C1 segment of cervical spinal cord (tissue), 14 donors: Measurements from ENCODE around the gene C2CD4A.
"Not testable (repeated sequence)": the region's sequence is repeated elsewhere in the genome, so short reads cannot be mapped to it uniquely, and the experiment has no call there.

Experiments used
- DNase-seq, 14 donors: peaks; one replicate each; lab custom pipeline; 2025; lab: John Stamatoyannopoulos, UW

The C2CD4A gene

GRCh38 chr15:62066663-62067447 lies at the start of gene C2CD4A:
C2CD4A (plus strand) TSS chr15:62066977; CDS start chr15:62067614, 637 bp downstream.
- DNase-seq = peak in 5 of 14 donors; percentile 9 to 23 (median 21)

- no peak for DNase-seq
These were observed 46.1 kb upstream of the C2CD4A start for GRCh38 chr15:62020576-62021160.

GRCh38 chr15:62021991-62022600 lies 44.7 kb upstream of the C2CD4A start:
- DNase-seq = no peak

- DNase-seq = no peak
These were observed 40.1 kb upstream of the C2CD4A start for GRCh38 chr15:62026487-62027262.

- no peak for DNase-seq
These were observed 39.6 kb upstream of the C2CD4A start for GRCh38 chr15:62027263-62027565.

- no peak for DNase-seq
These were observed 38.9 kb upstream of the C2CD4A start for GRCh38 chr15:62027916-62028315.

GRCh38 chr15:62035256-62035924 lies 31.4 kb upstream of the C2CD4A start:
- DNase-seq = no peak

GRCh38 chr15:62046078-62046743 lies 20.6 kb upstream of the C2CD4A start:
- DNase-seq = no peak

GRCh38 chr15:62047282-62047827 lies 19.4 kb upstream of the C2CD4A start:
- DNase-seq = no peak

- DNase-seq = not testable (repeated sequence)
These were observed 18.5 kb upstream of the C2CD4A start for GRCh38 chr15:62048254-62048653.

GRCh38 chr15:62050115-62050514 lies 16.7 kb upstream of the C2CD4A start:
- no peak for DNase-seq

GRCh38 chr15:62051166-62051565 lies 15.6 kb upstream of the C2CD4A start:
- DNase-seq = no peak

- no peak for DNase-seq
These were observed 14.1 kb upstream of the C2CD4A start for GRCh38 chr15:62052713-62053112.

GRCh38 chr15:62053439-62054085 lies 13.2 kb upstream of the C2CD4A start:
- DNase-seq = no peak

GRCh38 chr15:62054979-62055378 lies 11.8 kb upstream of the C2CD4A start:
- DNase-seq = no peak

- no peak for DNase-seq
These were observed 9.3 kb upstream of the C2CD4A start for GRCh38 chr15:62057341-62057980.

- DNase-seq = no peak
These were observed 8.3 kb upstream of the C2CD4A start for GRCh38 chr15:62058327-62059028.

GRCh38 chr15:62059108-62059815 lies 7.5 kb upstream of the C2CD4A start:
- peak in 1 of 14 donors; percentile 23 for DNase-seq

- DNase-seq = peak in 6 of 14 donors; percentile 43 to 71 (median 55)
These were observed 7.0 kb upstream of the C2CD4A start for GRCh38 chr15:62059816-62060112.
